Measurements from ENCODE around the gene OSM.
"Not testable (repeated sequence)": the region's sequence is repeated elsewhere in the genome, so short reads cannot be mapped to it uniquely, and the experiment has no call there.

The OSM gene

DNA sequence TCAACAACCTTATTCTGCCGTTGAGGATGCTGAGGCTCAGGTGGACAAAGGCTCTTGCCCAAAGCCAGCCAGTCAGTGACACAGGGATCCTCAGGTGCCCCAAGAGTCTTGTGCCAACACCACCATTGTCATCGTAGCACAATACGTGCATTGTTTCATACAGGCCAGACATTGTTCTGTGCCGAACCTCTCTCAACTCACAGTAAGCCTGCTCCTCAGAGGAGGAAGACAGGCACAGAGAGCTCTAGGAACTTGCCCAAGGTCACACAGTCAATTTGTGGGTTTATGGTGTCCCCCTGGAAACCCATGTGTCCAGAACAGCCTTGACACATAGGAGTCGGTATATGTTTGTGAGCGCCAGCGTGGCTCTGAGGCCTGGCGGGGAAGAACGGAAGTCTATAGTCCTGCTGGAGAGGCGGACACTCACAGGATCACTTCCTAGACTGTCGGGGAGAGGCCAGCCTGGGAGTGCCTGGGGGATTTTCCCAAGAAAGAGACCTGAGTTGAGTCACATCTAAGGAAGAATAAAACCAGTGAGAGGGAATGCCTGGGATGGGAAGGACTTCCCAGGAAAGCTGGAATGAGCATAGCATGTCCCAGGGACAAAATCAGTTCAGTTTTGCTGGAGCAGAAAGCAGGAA is 40.3 kb downstream of the OSM start:
- no peak for DNase-seq (ENCODE audit: low spot score)

DNA sequence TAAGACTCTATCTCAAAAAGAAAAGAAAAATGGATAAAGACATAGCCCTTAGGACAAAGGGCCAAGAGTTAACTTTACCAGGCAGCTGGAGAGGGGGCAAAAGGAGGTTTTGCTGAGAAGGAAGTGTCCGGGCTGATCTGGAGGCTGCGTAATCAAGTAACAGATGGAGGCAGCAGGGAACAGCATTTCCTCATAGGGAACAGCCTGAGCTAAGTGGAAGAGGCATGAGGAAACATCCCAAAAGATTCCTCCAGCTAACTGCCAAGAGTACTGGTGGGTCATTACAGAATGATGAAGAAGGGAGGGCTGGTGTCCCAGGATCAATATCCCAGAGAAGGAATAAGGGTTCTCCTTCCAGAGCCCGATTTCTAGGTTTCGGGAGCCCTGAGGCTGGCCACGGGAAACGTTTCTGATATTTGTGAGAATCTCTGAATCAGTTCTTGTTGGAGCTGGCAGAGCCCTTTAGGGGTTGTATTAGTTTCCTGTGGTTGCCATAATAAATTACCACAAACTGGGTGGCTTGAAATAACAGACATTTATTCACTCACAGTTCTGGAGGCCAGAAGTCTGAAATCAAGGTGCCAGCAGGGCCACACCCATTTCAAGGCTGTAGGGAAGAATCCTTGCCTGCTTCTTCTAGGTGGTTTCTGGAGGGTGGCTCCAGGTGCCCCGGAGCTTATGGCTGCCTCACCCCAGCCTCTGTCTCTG is 41.3 kb downstream of the OSM start:
- no peak for DNase-seq (ENCODE audit: low spot score)

DNA sequence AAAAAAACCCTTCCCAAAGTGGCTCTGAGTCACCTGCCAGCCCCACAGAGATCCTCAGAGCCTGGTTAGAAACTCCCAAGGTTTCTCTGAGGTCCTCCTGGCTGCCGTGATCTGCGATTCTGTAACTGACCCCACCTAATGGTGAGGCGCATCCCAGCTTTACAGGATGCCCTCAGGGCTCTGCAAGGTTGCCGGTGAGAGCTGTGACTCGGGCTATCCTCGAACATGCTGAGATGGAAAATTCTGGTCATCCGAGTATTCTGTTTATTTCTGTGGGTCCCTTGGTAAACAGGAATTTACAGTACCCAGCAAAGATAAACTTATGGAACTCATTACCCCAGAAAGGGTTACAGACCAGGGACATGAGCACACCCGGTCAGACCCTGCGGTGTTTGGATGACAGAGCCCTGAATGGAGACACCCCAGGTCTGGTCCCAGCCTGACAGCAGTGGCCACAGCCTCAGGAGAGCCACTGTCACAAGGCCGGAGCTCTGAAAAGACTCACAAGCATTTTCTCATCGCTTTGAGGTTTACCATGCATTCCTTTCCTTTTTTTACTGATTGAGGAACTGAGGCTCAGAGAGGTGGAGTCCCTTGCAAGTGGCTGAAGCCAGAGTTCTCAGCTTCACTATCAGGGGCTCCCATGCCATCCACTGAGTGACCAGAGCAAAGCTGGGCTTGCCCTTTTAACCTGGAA is 42.3 kb downstream of the OSM start:
- no peak for DNase-seq (ENCODE audit: low spot score)

DNA sequence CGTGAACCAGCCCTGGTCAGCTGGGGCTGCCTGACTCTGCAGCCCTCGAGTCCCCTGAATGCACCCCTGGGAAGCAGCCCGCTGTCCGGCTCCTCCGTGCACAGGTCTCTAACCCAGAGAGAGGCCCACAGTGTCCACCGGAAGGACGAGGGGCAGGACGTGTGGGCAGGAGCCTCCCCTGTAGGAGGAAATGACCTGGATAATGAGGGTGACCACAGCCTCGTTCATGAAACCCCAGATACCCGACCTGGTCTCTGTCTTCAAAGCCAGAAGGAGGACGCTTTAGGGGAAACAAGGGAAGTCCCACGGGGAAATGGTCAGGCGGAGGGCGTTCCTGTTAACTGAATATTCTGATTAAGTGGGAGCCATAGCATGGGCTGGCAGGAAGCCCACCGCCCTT is 43.3 kb downstream of the OSM start:
- DNase-seq (ENCODE audit: low spot score): no peak

DNA sequence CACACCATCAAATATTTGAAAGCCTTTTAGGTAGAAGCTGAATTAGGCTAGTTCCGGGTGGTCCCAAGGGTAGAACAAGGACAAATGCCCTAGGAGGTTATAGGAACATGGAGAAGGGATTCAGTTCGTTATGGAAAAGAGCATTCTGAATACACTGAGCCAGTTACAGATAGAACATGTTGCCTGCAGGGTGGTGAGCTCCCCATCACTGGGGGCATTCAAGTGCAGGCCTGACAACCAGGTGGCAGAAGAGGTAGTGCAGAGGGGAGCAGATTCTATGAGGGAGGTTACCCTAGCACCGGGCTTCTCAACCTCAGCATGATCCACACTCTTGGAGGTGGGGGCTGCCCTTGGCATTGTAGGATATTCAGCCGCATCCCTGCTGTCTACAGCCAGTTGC is 44.3 kb downstream of the OSM start:
- no peak for DNase-seq (ENCODE audit: low spot score)

- DNase-seq (ENCODE audit: low spot score): no peak
Measured at GRCh38 chr22:30221121-30221992, 45.3 kb downstream of the OSM start.

GRCh38 chr22:30220338-30221012 is 46.2 kb downstream of the OSM start:
- DNase-seq (ENCODE audit: low spot score): no peak

GRCh38 chr22:30219668-30220278 is 46.9 kb downstream of the OSM start:
- DNase-seq (ENCODE audit: low spot score): no peak

DNA sequence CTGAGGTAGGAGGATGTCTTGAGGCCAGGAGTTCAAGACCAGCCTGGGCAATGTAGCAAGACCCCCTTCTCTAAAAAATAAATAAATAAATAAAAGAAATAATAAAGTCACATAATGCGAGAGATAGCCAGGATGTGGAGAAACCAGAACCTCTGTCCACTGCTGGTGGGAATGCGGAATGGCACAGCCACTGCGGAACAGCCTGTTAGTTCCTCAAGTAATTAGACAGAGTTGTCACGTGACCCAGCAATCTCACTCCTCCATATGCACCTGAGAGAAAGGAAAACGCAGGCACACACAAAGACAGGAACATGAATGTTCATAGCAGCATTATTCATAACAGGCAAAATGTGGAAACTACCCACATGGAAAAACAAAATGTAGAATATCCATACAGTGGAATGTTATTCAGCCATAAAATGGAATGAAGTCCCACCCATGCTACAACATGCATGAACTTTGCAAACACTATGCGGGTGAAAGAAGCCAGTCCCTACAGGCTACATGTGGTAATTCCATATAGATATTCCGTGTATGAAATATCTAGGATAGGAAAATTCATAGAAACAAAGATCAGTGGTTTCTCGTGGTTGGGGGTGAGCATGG is 47.5 kb downstream of the OSM start:
- no peak for DNase-seq (ENCODE audit: low spot score)

GRCh38 chr22:30217698-30218560 is 48.7 kb downstream of the OSM start:
- no peak for DNase-seq (ENCODE audit: low spot score)

GRCh38 chr22:30216710-30217109 is 49.9 kb downstream of the OSM start:
- no peak for DNase-seq (ENCODE audit: low spot score)

DNA sequence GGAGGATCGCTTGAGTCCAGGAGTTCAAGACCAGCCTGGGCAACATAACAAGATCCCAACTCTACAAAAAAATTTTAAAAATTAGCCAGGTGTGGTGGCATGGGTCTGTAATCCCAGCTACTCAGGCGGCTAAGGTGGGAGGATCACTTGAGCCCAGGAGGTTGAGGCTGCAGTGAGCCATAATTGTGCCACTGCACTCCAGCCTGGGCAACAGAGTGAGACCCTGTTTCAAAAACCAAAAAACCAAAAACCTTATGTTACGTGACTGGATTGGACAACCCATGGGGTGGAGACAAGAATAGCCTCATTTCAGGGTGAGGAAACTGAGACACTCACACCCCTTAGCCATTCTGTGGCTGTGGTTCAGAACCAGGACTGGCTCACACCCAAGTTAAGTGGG is 50.4 kb downstream of the OSM start:
- DNase-seq (ENCODE audit: low spot score): not testable (repeated sequence)

GRCh38 chr22:30214703-30215407 is 51.8 kb downstream of the OSM start:
- no peak for DNase-seq (ENCODE audit: low spot score)

- DNase-seq (ENCODE audit: low spot score): no peak
Measured at GRCh38 chr22:30212996-30213441, 53.6 kb downstream of the OSM start.
